IPS-11a (cell line): Measurements from ENCODE around the gene PNMA8C.
"Not testable (repeated sequence)": the region's sequence is repeated elsewhere in the genome, so short reads cannot be mapped to it uniquely, and the experiment has no call there.

ENCODE experiments used
- H3K4me3 ChIP-seq: one replicate; pipeline ENCODE4 v1.5.1; 2013; ENCODE audit warnings: low read depth, low read length, control low read depth

Gene PNMA8C

GRCh38 chr19:46391296-46392251 lies 37.2 kb downstream of the PNMA8C start:
- H3K4me3 ChIP-seq, result no peak overlapping the region

GRCh38 chr19:46390866-46391265 lies 37.9 kb downstream of the PNMA8C start:
- H3K4me3 ChIP-seq, result no peak overlapping the region

GRCh38 chr19:46390121-46390858 lies 38.4 kb downstream of the PNMA8C start:
- H3K4me3 ChIP-seq, result no peak overlapping the region

- H3K4me3 ChIP-seq, result no peak overlapping the region
Observed at GRCh38 chr19:46388311-46389095, 40.2 kb downstream of the PNMA8C start.

GRCh38 chr19:46387713-46388130 lies 41.0 kb downstream of the PNMA8C start:
- H3K4me3 ChIP-seq, result no peak overlapping the region

GRCh38 chr19:46386996-46387712 lies 41.6 kb downstream of the PNMA8C start:
- H3K4me3 ChIP-seq, result no peak overlapping the region

GRCh38 chr19:46386151-46386550 lies 42.6 kb downstream of the PNMA8C start:
- no peak overlapping the region for H3K4me3 ChIP-seq

- H3K4me3 ChIP-seq, result no peak overlapping the region
Observed at GRCh38 chr19:46385636-46386035, 43.1 kb downstream of the PNMA8C start.

- no peak overlapping the region for H3K4me3 ChIP-seq
Observed at GRCh38 chr19:46384396-46384795, 44.3 kb downstream of the PNMA8C start.

- no peak overlapping the region for H3K4me3 ChIP-seq
Observed at GRCh38 chr19:46383846-46384245, 44.9 kb downstream of the PNMA8C start.

GRCh38 chr19:46383171-46383815 lies 45.4 kb downstream of the PNMA8C start:
- no peak overlapping the region for H3K4me3 ChIP-seq

- no peak overlapping the region for H3K4me3 ChIP-seq
Observed at GRCh38 chr19:46381756-46382345, 46.9 kb downstream of the PNMA8C start.

- H3K4me3 ChIP-seq, result no peak overlapping the region
Observed at GRCh38 chr19:46381346-46381745, 47.4 kb downstream of the PNMA8C start.

- H3K4me3 ChIP-seq, result no peak overlapping the region
Observed at GRCh38 chr19:46380690-46381089, 48.0 kb downstream of the PNMA8C start.

- H3K4me3 ChIP-seq, result no peak overlapping the region
Observed at GRCh38 chr19:46378268-46378667, 50.5 kb downstream of the PNMA8C start.

- H3K4me3 ChIP-seq, result no peak overlapping the region
Observed at GRCh38 chr19:46376241-46377153, 52.2 kb downstream of the PNMA8C start.

GRCh38 chr19:46375476-46376067 lies 53.2 kb downstream of the PNMA8C start:
- not testable (repeated sequence) for H3K4me3 ChIP-seq
